ENCODE data around the gene PIGC.

PIGC gene

GRCh38 chr1:172397221-172397620, 46.6 kb downstream of the PIGC start:
- DNase-seq, result no peak

DNA sequence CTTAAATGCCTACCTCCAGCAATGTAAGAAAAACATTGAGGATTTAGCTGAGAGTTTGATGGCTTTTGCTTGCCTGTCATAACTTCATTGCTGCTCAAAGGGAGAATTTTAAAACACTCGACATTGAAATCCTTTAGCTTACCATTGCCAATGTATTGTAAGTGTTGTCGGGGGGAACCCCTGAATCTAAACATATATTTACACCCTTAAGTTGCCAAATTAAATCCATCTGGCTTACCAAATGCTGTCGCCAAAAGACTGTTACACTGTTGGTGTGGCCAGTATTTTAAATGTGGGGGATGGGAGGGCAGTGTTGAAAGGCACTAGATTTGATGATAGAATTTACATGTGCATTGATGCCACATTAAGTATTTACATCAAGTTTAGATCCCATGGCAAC, 48.3 kb downstream of the PIGC start:
- no peak for DNase-seq

GRCh38 chr1:172394811-172395210, 49.1 kb downstream of the PIGC start:
- no peak for DNase-seq

DNA sequence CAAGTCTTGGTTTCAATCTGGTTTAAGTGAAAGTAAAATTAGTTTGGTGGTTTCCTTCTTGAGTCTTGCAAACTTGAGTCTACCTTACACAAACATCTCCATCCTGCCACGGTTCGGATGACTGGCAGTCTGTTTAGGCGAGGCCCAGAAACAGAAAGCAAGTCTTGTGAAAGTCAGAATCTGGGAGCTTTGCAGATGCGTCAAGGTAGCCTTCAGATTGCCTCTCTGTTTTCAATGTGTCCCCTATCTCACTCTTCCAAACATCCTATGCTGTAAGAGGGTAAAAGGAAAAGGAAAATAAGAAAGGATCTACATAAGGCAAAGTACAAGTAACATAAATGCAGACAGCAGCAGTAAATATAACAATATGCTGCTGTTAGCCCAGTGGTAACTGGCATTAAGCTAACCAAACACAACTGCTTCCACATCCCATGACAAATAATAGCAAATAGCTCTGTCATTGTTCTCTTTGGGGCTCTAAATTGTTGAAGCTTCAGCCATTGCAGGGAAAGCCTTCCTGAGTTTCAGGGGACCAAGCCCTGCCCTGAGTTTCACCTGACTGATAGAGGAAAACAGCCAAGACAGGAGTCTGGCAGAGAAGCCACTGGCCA, 49.6 kb downstream of the PIGC start:
- DNase-seq, result no peak

GRCh38 chr1:172393354-172393753, 50.5 kb downstream of the PIGC start:
- no peak for DNase-seq

- DNase-seq, result no peak
Observed at GRCh38 chr1:172391976-172392375, 51.9 kb downstream of the PIGC start.

Data from NCI-H524 treated with DMSO at 0.1 percent for 48 hours (cell line).